HEK293 (cell line): ENCODE data around the gene RPS6KA5.

Source experiments
- CTCF ChIA-PET: fragments of 350-600 bp; formaldehyde crosslinking; extraction: SDS; loops from one replicate; lab custom pipeline; 2021; ENCODE audit warnings: antibody characterized with exemption; lab: Yijun Ruan, JAX
- POLR2A ChIA-PET: fragments of 300-600 bp; formaldehyde crosslinking; extraction: SDS; loops from one replicate; lab custom pipeline; 2020; ENCODE audit warnings: antibody characterized with exemption, inconsistent platforms; lab: Yijun Ruan, JAX
- H3K27ac ChIP-seq: fragments of 200-500 bp; sonication (Bioruptor generic); 2 replicates; pipeline ENCODE4 v1.5.1; 2014; ENCODE audit warnings: low read depth, low read length, control low read depth, inconsistent platforms; ENCODE audit errors: extremely low read depth
- H3K36me3 ChIP-seq, 2 experiments: fragments of 200-500 bp in 1 of 2; sonication (Bioruptor generic) in 1 of 2; 1 replicate in 1 of 2; 2 replicates in 1 of 2; pipeline ENCODE4 v1.5.1; 2014 to 2017; ENCODE audit warnings: inconsistent platforms in 2 of 2, low read length in 2 of 2; ENCODE audit not compliant: control insufficient read depth in 2 of 2, insufficient read depth in 1 of 2
- H3K4me1 ChIP-seq: fragments of 200-500 bp; sonication (Bioruptor generic); 2 replicates; pipeline ENCODE4 v1.5.1; 2014; ENCODE audit warnings: mild to moderate bottlenecking, low read length, inconsistent platforms; ENCODE audit not compliant: control insufficient read depth, insufficient read depth
- H3K4me3 ChIP-seq: 2 replicates; pipeline ENCODE4 v1.5.1; 2011; ENCODE audit warnings: low read depth, mild to moderate bottlenecking, control low read depth, low read length, moderate library complexity
- H3K9me3 ChIP-seq: fragments of 200-500 bp; sonication (Bioruptor generic); 2 replicates; pipeline ENCODE4 v1.5.1; 2014; ENCODE audit warnings: low read depth, low read length, inconsistent platforms; ENCODE audit not compliant: control insufficient read depth, insufficient read depth
- BCL11A ChIP-seq: fragments of 450-650 bp; formaldehyde crosslinking; IDR thresholded peaks from 2 replicates; pipeline ENCODE4 v1.5.1; 2016; ENCODE audit warnings: low read depth, missing biosample characterization, missing genetic modification characterization
- RBAK ChIP-seq: fragments of 450-650 bp; formaldehyde crosslinking; IDR thresholded peaks from 2 replicates; pipeline ENCODE4 v1.5.1; 2016; ENCODE audit warnings: missing biosample characterization, missing genetic modification characterization
- ZIC2 ChIP-seq: fragments of 450-650 bp; formaldehyde crosslinking; IDR thresholded peaks from 2 replicates; pipeline ENCODE4 v1.5.1; 2016; ENCODE audit warnings: missing biosample characterization, missing genetic modification characterization
- ZNF133 ChIP-seq: fragments of 450-650 bp; formaldehyde crosslinking; IDR thresholded peaks from 2 replicates; pipeline ENCODE4 v1.5.1; 2016; ENCODE audit warnings: missing biosample characterization, missing genetic modification characterization
- ZNF140 ChIP-seq: fragments of 450-650 bp; formaldehyde crosslinking; IDR thresholded peaks from 2 replicates; pipeline ENCODE4 v1.5.1; 2016; ENCODE audit warnings: missing biosample characterization, missing genetic modification characterization
- ZNF202 ChIP-seq: fragments of 450-650 bp; formaldehyde crosslinking; IDR thresholded peaks from 2 replicates; pipeline ENCODE4 v1.5.1; 2016; ENCODE audit warnings: missing biosample characterization, missing genetic modification characterization, borderline replicate concordance
- ZNF221 ChIP-seq: fragments of 450-650 bp; formaldehyde crosslinking; IDR thresholded peaks from 2 replicates; pipeline ENCODE4 v1.5.1; 2017; ENCODE audit warnings: missing biosample characterization, missing genetic modification characterization, borderline replicate concordance
- ZNF223 ChIP-seq: fragments of 450-650 bp; formaldehyde crosslinking; IDR thresholded peaks from 2 replicates; pipeline ENCODE4 v1.5.1; 2016; ENCODE audit warnings: missing biosample characterization, missing genetic modification characterization
- ZNF558 ChIP-seq: fragments of 450-650 bp; formaldehyde crosslinking; IDR thresholded peaks from 2 replicates; pipeline ENCODE4 v1.5.1; 2016; ENCODE audit warnings: missing biosample characterization, missing genetic modification characterization
- ZNF560 ChIP-seq: fragments of 450-650 bp; formaldehyde crosslinking; IDR thresholded peaks from 2 replicates; pipeline ENCODE4 v1.5.1; 2017; ENCODE audit warnings: missing biosample characterization, missing genetic modification characterization, borderline replicate concordance
- ZNF600 ChIP-seq: fragments of 450-650 bp; formaldehyde crosslinking; IDR thresholded peaks from 2 replicates; pipeline ENCODE4 v1.5.1; 2016; ENCODE audit warnings: missing biosample characterization, missing genetic modification characterization
- ZNF654 ChIP-seq: fragments of 450-650 bp; formaldehyde crosslinking; IDR thresholded peaks from 2 replicates; pipeline ENCODE4 v1.5.1; 2016; ENCODE audit warnings: low read depth, missing biosample characterization, missing genetic modification characterization
- ZNF701 ChIP-seq: fragments of 450-650 bp; formaldehyde crosslinking; IDR thresholded peaks from 2 replicates; pipeline ENCODE4 v1.5.1; 2016; ENCODE audit warnings: missing biosample characterization, missing genetic modification characterization
- ZNF777 ChIP-seq: fragments of 450-650 bp; formaldehyde crosslinking; IDR thresholded peaks from 2 replicates; pipeline ENCODE4 v1.5.1; 2017; ENCODE audit warnings: missing biosample characterization, missing genetic modification characterization, borderline replicate concordance
- ZNF830 ChIP-seq: fragments of 450-650 bp; IDR thresholded peaks from 2 replicates; pipeline ENCODE4 v1.5.0; 2018; ENCODE audit warnings: missing biosample characterization, missing genetic modification characterization, low read depth, mild to moderate bottlenecking, moderate library complexity
- ZNF843 ChIP-seq: fragments of 450-650 bp; formaldehyde crosslinking; IDR thresholded peaks from 2 replicates; pipeline ENCODE4 v1.5.1; 2016; ENCODE audit warnings: missing biosample characterization, missing genetic modification characterization
- ZSCAN23 ChIP-seq: fragments of 450-650 bp; formaldehyde crosslinking; IDR thresholded peaks from 2 replicates; pipeline ENCODE4 v1.5.1; 2016; ENCODE audit warnings: missing biosample characterization, missing genetic modification characterization
- TF ChIP-seq, protein P1 (sequence below): fragments of 450-650 bp; formaldehyde crosslinking; IDR thresholded peaks from 2 replicates; pipeline ENCODE4 v1.5.1; 2016; ENCODE audit warnings: missing biosample characterization, missing genetic modification characterization, borderline replicate concordance
- TF ChIP-seq, protein P2 (sequence below): fragments of 450-650 bp; formaldehyde crosslinking; IDR thresholded peaks from 2 replicates; pipeline ENCODE4 v1.5.1; 2016; ENCODE audit warnings: missing biosample characterization, missing genetic modification characterization

The RPS6KA5 gene

DNA sequence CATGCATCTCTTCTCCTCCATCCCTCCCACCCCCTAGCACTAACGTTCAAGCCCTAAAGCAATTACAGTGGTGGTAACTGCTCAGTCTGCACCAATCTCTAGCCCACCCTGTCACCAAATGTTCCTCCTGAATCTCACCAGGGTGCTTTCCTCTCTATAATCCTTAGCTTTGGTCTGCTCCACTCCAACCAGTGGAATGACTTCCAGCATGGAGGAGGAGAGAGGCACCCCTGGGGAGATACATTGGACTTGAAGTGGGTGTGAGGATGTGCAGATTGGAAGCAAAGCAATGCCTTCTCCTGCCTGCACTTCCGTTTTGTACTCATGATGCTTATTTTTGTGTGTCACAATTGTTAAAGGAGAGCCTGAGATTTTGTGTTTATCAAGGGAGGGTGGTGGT, 24.1 kb upstream of the RPS6KA5 start:
- H3K9me3 ChIP-seq, result no peaks in the 10 kb centered on the region
- H3K4me3 ChIP-seq, result no peak overlapping the region
- H3K36me3 ChIP-seq, result no peaks in the 10 kb centered on the region
- CTCF ChIA-PET, result interaction anchor here (0.6 to 0.7 kb wide), 2 partner anchors 88 to 475 kb away, joined by 4 to 9 read pairs; no protein-coding TSS in a partner anchor
- H3K4me1 ChIP-seq, result no peaks in the 10 kb centered on the region
- TF ChIP-seq ZNF221 (no peak), ZNF843 (tag by site-specific recombination) (no peak), ZNF558 (no peak), ZNF600 (tag by site-specific recombination) (no peak), ZNF202 (tag by site-specific recombination) (no peak), BCL11A (tag by site-specific recombination) (no peak), ZNF701 (tag by site-specific recombination) (no peak), ZNF560 (tag by site-specific recombination) (no peak), RBAK (no peak), ZNF223 (no peak), ZNF830 (tag by site-specific recombination) (no peak)
- TF ChIP-seq, protein P1, sequence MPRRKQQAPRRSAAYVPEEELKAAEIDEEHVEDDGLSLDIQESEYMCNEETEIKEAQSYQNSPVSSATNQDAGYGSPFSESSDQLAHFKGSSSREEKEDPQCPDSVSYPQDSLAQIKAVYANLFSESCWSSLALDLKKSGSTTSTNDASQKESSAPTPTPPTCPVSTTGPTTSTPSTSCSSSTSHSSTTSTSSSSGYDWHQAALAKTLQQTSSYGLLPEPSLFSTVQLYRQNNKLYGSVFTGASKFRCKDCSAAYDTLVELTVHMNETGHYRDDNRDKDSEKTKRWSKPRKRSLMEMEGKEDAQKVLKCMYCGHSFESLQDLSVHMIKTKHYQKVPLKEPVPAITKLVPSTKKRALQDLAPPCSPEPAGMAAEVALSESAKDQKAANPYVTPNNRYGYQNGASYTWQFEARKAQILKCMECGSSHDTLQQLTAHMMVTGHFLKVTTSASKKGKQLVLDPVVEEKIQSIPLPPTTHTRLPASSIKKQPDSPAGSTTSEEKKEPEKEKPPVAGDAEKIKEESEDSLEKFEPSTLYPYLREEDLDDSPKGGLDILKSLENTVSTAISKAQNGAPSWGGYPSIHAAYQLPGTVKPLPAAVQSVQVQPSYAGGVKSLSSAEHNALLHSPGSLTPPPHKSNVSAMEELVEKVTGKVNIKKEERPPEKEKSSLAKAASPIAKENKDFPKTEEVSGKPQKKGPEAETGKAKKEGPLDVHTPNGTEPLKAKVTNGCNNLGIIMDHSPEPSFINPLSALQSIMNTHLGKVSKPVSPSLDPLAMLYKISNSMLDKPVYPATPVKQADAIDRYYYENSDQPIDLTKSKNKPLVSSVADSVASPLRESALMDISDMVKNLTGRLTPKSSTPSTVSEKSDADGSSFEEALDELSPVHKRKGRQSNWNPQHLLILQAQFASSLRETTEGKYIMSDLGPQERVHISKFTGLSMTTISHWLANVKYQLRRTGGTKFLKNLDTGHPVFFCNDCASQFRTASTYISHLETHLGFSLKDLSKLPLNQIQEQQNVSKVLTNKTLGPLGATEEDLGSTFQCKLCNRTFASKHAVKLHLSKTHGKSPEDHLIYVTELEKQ (tag by site-specific recombination), result no peak
- no peak overlapping the region for H3K27ac ChIP-seq
- POLR2A ChIA-PET, result no interaction called here

DNA sequence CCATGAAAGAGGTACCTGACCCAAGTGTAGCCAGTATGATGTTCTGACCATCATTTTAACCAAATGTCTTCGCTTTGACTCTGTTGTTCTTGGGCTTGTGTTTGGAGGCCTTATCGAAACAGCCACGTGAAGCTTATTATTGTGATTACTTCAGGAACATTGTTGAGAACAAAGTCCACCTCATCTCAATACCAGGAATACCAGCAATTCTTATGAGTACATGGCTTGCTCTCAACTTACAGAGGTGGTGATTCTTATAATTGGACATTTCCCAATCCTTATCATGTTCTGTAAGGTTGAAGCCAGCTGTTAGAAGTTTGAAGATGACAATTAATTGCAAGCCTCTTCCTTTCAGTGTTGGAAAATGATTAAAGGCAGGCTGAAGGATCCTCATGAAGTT, 21.8 kb upstream of the RPS6KA5 start:
- no peak overlapping the region for H3K4me3 ChIP-seq
- H3K27ac ChIP-seq, result no peak overlapping the region
- ChIA-PET CTCF (no interaction called here), POLR2A (no interaction called here)
- no peaks in the 10 kb centered on the region for H3K36me3 ChIP-seq
- H3K4me1 ChIP-seq, result no peaks in the 10 kb centered on the region
- no peaks in the 10 kb centered on the region for H3K9me3 ChIP-seq
- no peak for TF ChIP-seq ZNF777 (tag by site-specific recombination)
- TF ChIP-seq, protein P2, sequence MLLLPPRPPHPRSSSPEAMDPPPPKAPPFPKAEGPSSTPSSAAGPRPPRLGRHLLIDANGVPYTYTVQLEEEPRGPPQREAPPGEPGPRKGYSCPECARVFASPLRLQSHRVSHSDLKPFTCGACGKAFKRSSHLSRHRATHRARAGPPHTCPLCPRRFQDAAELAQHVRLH (tag by site-specific recombination), result no peak
- TF ChIP-seq ZIC2 (tag by site-specific recombination), result no peak

DNA sequence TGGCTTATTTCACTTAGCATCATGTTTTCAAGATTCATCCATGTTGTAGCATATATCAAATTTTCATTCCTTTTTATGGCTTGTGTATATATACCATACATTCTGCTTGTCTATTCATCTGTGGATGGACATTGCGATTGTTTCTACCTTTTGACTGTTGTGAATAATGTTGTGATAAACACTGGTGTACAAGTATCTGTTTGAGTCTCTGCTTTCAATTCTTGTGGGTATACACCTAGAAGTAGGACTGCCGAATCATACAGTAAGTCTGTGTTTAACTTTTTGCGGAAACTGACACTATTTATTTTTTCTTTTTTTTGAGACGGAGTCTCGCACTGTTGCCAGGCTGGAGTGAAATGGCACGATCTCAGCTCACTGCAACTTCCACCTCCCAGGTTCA, 19.6 kb upstream of the RPS6KA5 start:
- H3K4me1 ChIP-seq, result no peaks in the 10 kb centered on the region

More for the DNA sequence above, 19.6 kb upstream of the RPS6KA5 start:
- Histone ChIP-seq H3K9me3 (no peaks in the 10 kb centered on the region), H3K27ac (no peak overlapping the region), H3K36me3 (no peaks in the 10 kb centered on the region), H3K4me3 (no peak overlapping the region)
- TF ChIP-seq ZNF654 (no peak), ZSCAN23 (tag by site-specific recombination) (no peak), ZNF140 (no peak), ZNF133 (tag by site-specific recombination) (no peak)
- POLR2A ChIA-PET, result no interaction called here
- CTCF ChIA-PET, result interaction anchor here (0.6 kb wide), 1 partner anchor 46 kb away, joined by 3 read pairs; no protein-coding TSS in a partner anchor
